ENCODE data around the gene MDGA2.

Gene MDGA2

GRCh38 chr14:47040550-47040949 is 634.9 kb downstream of the MDGA2 start:
- TF ChIP-seq CTCF (IDR thresholded peaks at IDR 0.05; ENCODE audit: insufficient read depth, low read depth, low read length, missing control alignments) = no peak
- no peak for DNase-seq (ENCODE audit: low read depth)
- H3K4me3 ChIP-seq (ENCODE audit: low read depth, low read length) = no peak overlapping the region

- no peak for TF ChIP-seq CTCF (IDR thresholded peaks at IDR 0.05; ENCODE audit: insufficient read depth, low read depth, low read length, missing control alignments)
- H3K4me3 ChIP-seq (ENCODE audit: low read depth, low read length) = no peak overlapping the region
- no peak for DNase-seq (ENCODE audit: low read depth)
Observed at GRCh38 chr14:47039336-47039735, 636.1 kb downstream of the MDGA2 start.

GRCh38 chr14:47022721-47023120 is 652.7 kb downstream of the MDGA2 start:
- TF ChIP-seq CTCF (IDR thresholded peaks at IDR 0.05; ENCODE audit: insufficient read depth, low read depth, low read length, missing control alignments) = no peak
- no peak overlapping the region for H3K4me3 ChIP-seq (ENCODE audit: low read depth, low read length)
- no peak for DNase-seq (ENCODE audit: low read depth)

GRCh38 chr14:47020500-47020899 is 654.9 kb downstream of the MDGA2 start:
- H3K4me3 ChIP-seq (ENCODE audit: low read depth, low read length) = no peak overlapping the region
- TF ChIP-seq CTCF (IDR thresholded peaks at IDR 0.05; ENCODE audit: insufficient read depth, low read depth, low read length, missing control alignments) = no peak
- no peak for DNase-seq (ENCODE audit: low read depth)

- no peak overlapping the region for H3K4me3 ChIP-seq (ENCODE audit: low read depth, low read length)
- DNase-seq (ENCODE audit: low read depth) = no peak
- no peak for TF ChIP-seq CTCF (IDR thresholded peaks at IDR 0.05; ENCODE audit: insufficient read depth, low read depth, low read length, missing control alignments)
Observed at GRCh38 chr14:47012533-47013280, 662.7 kb downstream of the MDGA2 start.

- no peak for TF ChIP-seq CTCF (IDR thresholded peaks at IDR 0.05; ENCODE audit: insufficient read depth, low read depth, low read length, missing control alignments)
- H3K4me3 ChIP-seq (ENCODE audit: low read depth, low read length) = no peak overlapping the region
- DNase-seq (ENCODE audit: low read depth) = no peak
Observed at GRCh38 chr14:47009615-47010014, 665.8 kb downstream of the MDGA2 start.

- no peak overlapping the region for H3K4me3 ChIP-seq (ENCODE audit: low read depth, low read length)
- DNase-seq (ENCODE audit: low read depth) = no peak
- no peak for TF ChIP-seq CTCF (IDR thresholded peaks at IDR 0.05; ENCODE audit: insufficient read depth, low read depth, low read length, missing control alignments)
Observed at GRCh38 chr14:47008732-47009131, 666.7 kb downstream of the MDGA2 start.
